Measurements from ENCODE around the gene LYSMD2. TPM values are rescaled to one million over a fixed set of nuclear protein-coding genes. Genes with fewer than 3 reads are reported as not detected.

Gene LYSMD2
- total RNA-seq, 1 experiment from 2014 or later = 1.2 TPM

DNA sequence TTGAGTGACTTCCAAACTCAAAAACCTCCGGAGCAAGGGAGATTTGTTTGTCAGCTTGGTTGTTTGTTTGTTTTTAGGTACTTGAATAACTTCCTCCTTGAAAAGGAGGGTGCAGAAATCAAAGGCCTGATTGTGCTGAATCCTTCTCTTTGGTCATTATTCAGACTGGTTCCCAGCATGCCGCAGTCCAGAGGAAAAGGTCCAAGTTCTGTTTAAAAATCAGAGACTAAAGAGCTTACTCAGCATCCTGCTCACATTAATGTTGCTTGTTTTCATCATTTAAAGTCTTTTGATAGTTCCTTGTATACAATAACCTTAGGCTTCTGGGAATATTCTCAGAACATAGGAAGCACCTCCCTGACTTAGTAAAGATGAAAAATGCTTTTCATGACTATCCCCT lies 57.1 kb downstream of the LYSMD2 start:
- DNase-seq = no peak
- Histone ChIP-seq H3K27me3 (ENCODE audit: control insufficient read depth, insufficient read depth, low read length) (no peaks in the 10 kb centered on the region), H3K4me3 (ENCODE audit: insufficient read depth, low read depth, low read length) (no peak overlapping the region), H3K36me3 (replicated peaks; ENCODE audit: control insufficient read depth, insufficient read depth, low read length) (no peaks in the 10 kb centered on the region)

GRCh38 chr15:51678096-51678495 lies 59.4 kb downstream of the LYSMD2 start:
- no peaks in the 10 kb centered on the region for H3K36me3 ChIP-seq (replicated peaks; ENCODE audit: control insufficient read depth, insufficient read depth, low read length)
- no peaks in the 10 kb centered on the region for H3K27me3 ChIP-seq (ENCODE audit: control insufficient read depth, insufficient read depth, low read length)
- DNase-seq = no peak
- H3K4me3 ChIP-seq (ENCODE audit: insufficient read depth, low read depth, low read length) = no peak overlapping the region

- DNase-seq = no peak
- H3K4me3 ChIP-seq (ENCODE audit: insufficient read depth, low read depth, low read length) = no peak overlapping the region
- no peaks in the 10 kb centered on the region for H3K27me3 ChIP-seq (ENCODE audit: control insufficient read depth, insufficient read depth, low read length)
- no peaks in the 10 kb centered on the region for H3K36me3 ChIP-seq (replicated peaks; ENCODE audit: control insufficient read depth, insufficient read depth, low read length)
These were observed 60.0 kb downstream of the LYSMD2 start for GRCh38 chr15:51677452-51677851.

DNA sequence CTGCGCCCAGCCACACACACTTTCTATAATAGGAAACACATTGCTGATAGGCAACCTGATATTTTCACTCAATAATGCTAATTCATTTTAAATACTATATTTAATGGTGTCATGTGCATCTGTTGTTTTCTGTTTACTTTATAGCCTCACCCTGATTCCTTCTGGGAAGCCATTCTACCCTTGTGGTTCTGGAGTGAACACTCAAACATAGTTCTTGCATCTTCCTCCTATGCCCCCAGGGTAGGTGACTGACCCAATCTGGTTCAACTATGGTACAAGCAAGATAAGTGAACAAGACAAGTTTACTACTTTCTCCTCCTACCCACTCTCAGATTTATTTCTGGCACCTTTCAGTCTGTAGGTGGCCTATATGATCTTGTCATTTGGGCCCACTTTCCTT lies 60.4 kb downstream of the LYSMD2 start:
- no peak for DNase-seq
- H3K36me3 ChIP-seq (replicated peaks; ENCODE audit: control insufficient read depth, insufficient read depth, low read length) = no peaks in the 10 kb centered on the region
- H3K4me3 ChIP-seq (ENCODE audit: insufficient read depth, low read depth, low read length) = no peak overlapping the region
- no peaks in the 10 kb centered on the region for H3K27me3 ChIP-seq (ENCODE audit: control insufficient read depth, insufficient read depth, low read length)

- Histone ChIP-seq H3K36me3 (replicated peaks; ENCODE audit: control insufficient read depth, insufficient read depth, low read length) (no peaks in the 10 kb centered on the region), H3K4me3 (ENCODE audit: insufficient read depth, low read depth, low read length) (no peak overlapping the region), H3K27me3 (ENCODE audit: control insufficient read depth, insufficient read depth, low read length) (no peaks in the 10 kb centered on the region)
- no peak for DNase-seq
These were observed 62.2 kb downstream of the LYSMD2 start for GRCh38 chr15:51675234-51675633.

Other genes starting within 250 kb of the LYSMD2 start
- 17.1 and 25.3 TPM in 2 replicates for gene DMXL2, start 114.9 kb downstream of the LYSMD2 start, total RNA-seq (2014; rRNA removed; shearing (Covaris generic))
- 8.9 and 19.0 TPM in 2 replicates for gene SCG3, start 56.2 kb downstream of the LYSMD2 start, total RNA-seq (2014; rRNA removed; shearing (Covaris generic))
- gene TMOD2, start 13.9 kb upstream of the LYSMD2 start, total RNA-seq (2014; rRNA removed; shearing (Covaris generic)) = 1.2 and 1.3 TPM in 2 replicates
- 28.4 and 35.6 TPM in 2 replicates for gene TMOD3, start 92.0 kb upstream of the LYSMD2 start, total RNA-seq (2014; rRNA removed; shearing (Covaris generic))
- gene LEO1, start 234.1 kb upstream of the LYSMD2 start, total RNA-seq (2014; rRNA removed; shearing (Covaris generic)) = 15.1 and 26.9 TPM in 2 replicates

Measured in H7 (cell line).